Gastroesophageal sphincter (tissue), 4 donors: ENCODE measurements around the gene CTSF. TPM values are rescaled to one million over a fixed set of nuclear protein-coding genes. Genes with fewer than 3 reads are reported as not detected.

Source experiments
- ATAC-seq: fragments of 150-250 bp; one replicate; pipeline ENCODE4 v1.9.1; 2016; ENCODE audit warnings: mild to moderate bottlenecking, moderate library complexity
- H3K27ac ChIP-seq, 4 donors: fragments of 200-600 bp; sonication (generic) in 3 of 4; 1 replicate in 3 of 4; 2 replicates in 1 of 4; pipeline ENCODE4 v1.5.1; 2016 to 2019
- H3K27me3 ChIP-seq: fragments of 200-600 bp; sonication (generic); one replicate; pipeline ENCODE4 v1.5.1; 2019
- H3K36me3 ChIP-seq, 2 donors: fragments of 200-600 bp; sonication (generic); one replicate each; pipeline ENCODE4 v1.5.1; 2019; ENCODE audit warnings: control low read depth in 1 of 2
- H3K4me1 ChIP-seq, 3 donors: fragments of 200-600 bp; sonication (generic); 1 replicate in 2 of 3; 2 replicates in 1 of 3; pipeline ENCODE4 v1.5.1; 2016 to 2019; ENCODE audit warnings: control low read depth in 2 of 3
- H3K4me3 ChIP-seq, 2 donors: fragments of 200-600 bp; sonication (generic); one replicate each; pipeline ENCODE4 v1.5.1; 2019; ENCODE audit warnings: mild to moderate bottlenecking in 1 of 2, moderate library complexity in 1 of 2
- H3K9me3 ChIP-seq, 3 donors: fragments of 200-600 bp; sonication (generic); one replicate each; pipeline ENCODE4 v1.5.1; 2017 to 2019; ENCODE audit warnings: control low read depth in 2 of 3
- CTCF ChIP-seq, 4 experiments: fragments of 200-600 bp in 2 of 4; fragments of 450-650 bp in 2 of 4; sonication (generic) in 1 of 4; IDR thresholded peaks; one replicate each; pipeline ENCODE4 v1.5.1; 2017 to 2019; ENCODE audit warnings: antibody characterized with exemption in 4 of 4, mild to moderate bottlenecking in 2 of 4, moderate library complexity in 2 of 4
- EP300 ChIP-seq: sonication (generic); formaldehyde crosslinking; IDR thresholded peaks from one replicate; pipeline ENCODE4 v1.6.1; 2017; ENCODE audit warnings: antibody characterized with exemption, mild to moderate bottlenecking
- POLR2A ChIP-seq, 2 donors: fragments of 450-650 bp; IDR thresholded peaks; one replicate each; pipeline ENCODE4 v1.6.1; 2017; ENCODE audit warnings: antibody characterized with exemption in 2 of 2, mild to moderate bottlenecking in 2 of 2, moderate library complexity in 1 of 2
- POLR2AphosphoS5 ChIP-seq: sonication (generic); formaldehyde crosslinking; IDR thresholded peaks from one replicate; pipeline ENCODE4 v1.6.1; 2017; ENCODE audit warnings: antibody characterized with exemption
- WGBS, 2 donors: methylation state at CpG; one replicate each; pipeline ENCODE4 v1.1.5; 2018; ENCODE audit warnings: low coverage in 1 of 2; 5-methylcytosine and 5-hydroxymethylcytosine counted together
- total RNA-seq, 4 donors: library from RNA; depleted of rRNA; stranded (reverse); fragments of >200 nt; gene quantifications; one replicate each; pipeline ENCODE4 v1.1.0, GENCODE V29; 2016

The CTSF gene
- total RNA-seq, 4 donors from 2014 or later: 65.1 to 114 (median 88.4) TPM

- no peak for ATAC-seq
- no peaks in the 10 kb centered on the region for H3K9me3 ChIP-seq
- H3K27ac ChIP-seq: peak overlapping the region; percentile 65 to 88 (median 87)
- no peaks in the 10 kb centered on the region for H3K36me3 ChIP-seq
- peaks cover 0 to 45% (median 32%) of the 10 kb centered on the region in 3 donors for H3K4me1 ChIP-seq
- H3K27me3 ChIP-seq: no peaks in the 10 kb centered on the region
- TF ChIP-seq CTCF (IDR thresholded peaks at IDR 0.05) (no peak), EP300 (no peak), POLR2AphosphoS5 (no peak), POLR2A (IDR thresholded peaks at IDR 0.05) (no peak)
- H3K4me3 ChIP-seq: peak overlapping the region; percentile 61 to 72
- WGBS, 2 donors: 49% methylated on average over 7 of the region's 7 CpGs; no CpG with 5 or more reads in 1 of the 2 donors
These were observed 25.2 kb upstream of the CTSF start for GRCh38 chr11:66593650-66594049.

GRCh38 chr11:66593303-66593635 is 24.9 kb upstream of the CTSF start:
- Histone ChIP-seq H3K27me3 (no peaks in the 10 kb centered on the region), H3K4me1 (peaks cover 0 to 45% (median 32%) of the 10 kb centered on the region in 3 donors), H3K4me3 (peak overlapping the region; percentile 61 to 72), H3K36me3 (no peaks in the 10 kb centered on the region), H3K9me3 (no peaks in the 10 kb centered on the region), H3K27ac (peak overlapping the region; percentile 65 to 88 (median 87))
- no peak for TF ChIP-seq POLR2A (IDR thresholded peaks at IDR 0.05)
- no peak for TF ChIP-seq CTCF (IDR thresholded peaks at IDR 0.05)
- no peak for TF ChIP-seq POLR2AphosphoS5
- TF ChIP-seq EP300: no peak
- 20% methylated on average over 4 of the region's 12 CpGs; no CpG with 5 or more reads in 1 of the 2 donors for WGBS, 2 donors
- ATAC-seq: no peak

DNA sequence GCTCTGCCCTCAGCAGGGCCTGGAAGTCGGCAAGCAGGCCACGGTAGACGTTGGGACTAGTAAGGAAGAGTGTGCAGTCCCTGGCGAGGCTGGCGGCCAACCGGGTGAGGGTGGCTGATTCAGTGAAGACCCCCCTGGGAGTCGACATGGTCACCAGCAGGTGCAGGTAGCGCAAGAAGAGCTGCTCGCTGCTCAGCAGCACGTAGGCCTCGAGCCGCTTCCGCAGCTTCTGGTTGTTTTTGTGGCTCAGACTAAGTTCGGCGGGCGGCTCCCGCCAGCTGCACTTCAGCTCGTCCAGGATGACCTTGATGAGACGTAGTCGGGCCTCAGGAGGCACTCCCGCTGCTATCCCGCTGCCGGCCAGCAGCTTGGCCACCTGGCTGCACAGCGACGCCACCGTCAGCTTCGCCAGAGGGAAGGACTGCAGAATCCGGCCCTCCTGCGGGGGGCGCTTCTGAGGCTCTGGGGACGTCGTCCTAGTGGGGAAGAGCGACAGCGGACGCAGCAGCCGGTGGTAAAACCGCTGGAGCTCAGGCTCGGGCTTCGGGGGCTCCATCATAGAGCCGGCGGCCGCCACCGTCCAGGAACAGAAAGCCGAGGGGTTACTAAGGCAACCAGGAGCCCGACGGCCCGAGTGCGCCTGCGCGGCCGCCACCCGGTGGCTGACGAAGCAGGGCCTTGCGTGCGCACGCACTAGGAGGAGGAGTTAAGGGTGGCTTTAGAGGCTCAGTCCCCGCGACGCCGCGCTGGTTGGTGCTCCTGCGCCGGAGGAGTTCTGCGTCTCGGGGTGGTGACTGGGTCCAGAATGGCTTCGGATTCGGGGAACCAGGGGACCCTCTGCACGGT is 24.3 kb upstream of the CTSF start, which contains the start of the genes CCDC87 and CCS:
Gene CCDC87, minus strand, starts transcription at position 607 of the 846 bp plus-strand sequence. Its CDS starts 48 bp downstream, at position 559.
Gene CCS, plus strand, starts transcription at position 729 of the 846 bp plus-strand sequence. Its CDS starts 77 bp downstream, at position 806.
- WGBS, 2 donors: 0% methylated on average over 6 of the region's 68 CpGs; no CpG with 5 or more reads in 1 of the 2 donors
- H3K36me3 ChIP-seq: no peaks in the 10 kb centered on the region
- peak within 1 kb of the TSS; percentile 61 to 72 for H3K4me3 ChIP-seq
- ATAC-seq: peak; percentile 98
- no peaks in the 10 kb centered on the region for H3K27me3 ChIP-seq
- TF ChIP-seq POLR2A (IDR thresholded peaks at IDR 0.05) (peak; percentile 84 to 89), POLR2AphosphoS5 (peak; percentile 91), CTCF (IDR thresholded peaks at IDR 0.05) (peak in 3 of 4 experiments; percentile 80 to 84 (median 80)), EP300 (no peak)
- H3K4me1 ChIP-seq: peaks cover 0 to 45% (median 32%) of the 10 kb centered on the region in 3 donors
- peak within 1 kb of the TSS; percentile 65 to 88 (median 87) for H3K27ac ChIP-seq
- H3K9me3 ChIP-seq: no peaks in the 10 kb centered on the region

DNA sequence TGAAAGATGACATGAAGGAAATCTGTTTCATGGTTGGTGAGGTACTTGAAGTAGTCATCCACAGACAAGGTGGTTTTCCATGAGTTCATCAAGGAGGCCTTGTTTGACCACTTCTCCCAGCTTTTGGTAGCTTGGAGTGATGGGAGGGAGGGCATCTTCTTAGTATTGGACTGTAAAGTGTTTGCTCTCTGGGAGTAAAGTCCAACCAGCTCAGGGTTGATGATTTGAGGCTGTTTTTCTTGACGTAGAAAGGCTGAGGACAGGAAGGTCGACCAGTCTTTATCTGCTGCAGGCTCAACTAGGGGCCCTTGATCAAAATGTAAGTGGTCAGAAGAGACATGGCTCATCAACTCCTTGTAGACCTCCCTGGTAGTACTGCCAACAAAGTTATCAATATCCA is 22.8 kb upstream of the CTSF start:
- no peak overlapping the region for H3K4me3 ChIP-seq
- H3K9me3 ChIP-seq: no peaks in the 10 kb centered on the region
- WGBS, 2 donors: 100% methylated on average over 1 of the region's 2 CpGs; no CpG with 5 or more reads in 1 of the 2 donors
- ATAC-seq: no peak
- H3K36me3 ChIP-seq: no peaks in the 10 kb centered on the region
- no peak for TF ChIP-seq EP300
- TF ChIP-seq POLR2A (IDR thresholded peaks at IDR 0.05): no peak
- no peak for TF ChIP-seq CTCF (IDR thresholded peaks at IDR 0.05)
- TF ChIP-seq POLR2AphosphoS5: no peak
- H3K27ac ChIP-seq: no peak overlapping the region
- H3K27me3 ChIP-seq: no peaks in the 10 kb centered on the region
- peaks cover 0 to 39% (median 32%) of the 10 kb centered on the region in 3 donors for H3K4me1 ChIP-seq
